Measurements from ENCODE around the gene PUS1.

DNA sequence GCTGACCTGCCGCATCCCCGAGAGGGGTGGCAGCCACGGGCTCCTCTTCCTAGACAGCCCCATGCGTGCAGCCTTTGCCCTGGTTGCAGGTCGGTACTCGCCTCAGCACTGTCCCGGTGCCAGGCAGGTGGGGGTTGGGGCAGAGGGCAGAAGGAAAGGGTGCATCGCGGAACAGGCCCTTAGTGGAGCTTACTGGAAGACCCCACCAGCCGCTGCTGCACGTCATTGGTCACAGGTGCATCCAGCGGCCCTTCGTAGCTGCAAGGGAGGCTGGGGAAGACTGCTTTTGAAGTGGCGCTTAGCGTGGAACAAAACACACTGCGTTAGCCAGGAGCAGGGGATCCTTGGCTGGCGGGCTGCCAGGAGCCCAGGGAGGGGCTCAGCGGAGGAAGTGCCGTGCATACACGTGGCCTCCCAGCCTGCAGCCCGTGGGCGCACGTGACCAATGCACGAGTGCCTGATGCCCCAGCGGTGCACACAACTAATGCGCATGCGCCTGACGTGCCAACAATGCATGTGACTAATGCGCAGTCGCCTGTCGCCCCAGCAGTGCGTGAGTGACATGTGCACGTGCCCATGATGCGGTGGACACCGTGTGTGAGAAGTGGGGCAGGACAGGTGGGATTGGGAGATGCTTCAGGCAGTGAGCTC lies 15.7 kb downstream of the PUS1 start:
- TF ChIP-seq, protein P1, sequence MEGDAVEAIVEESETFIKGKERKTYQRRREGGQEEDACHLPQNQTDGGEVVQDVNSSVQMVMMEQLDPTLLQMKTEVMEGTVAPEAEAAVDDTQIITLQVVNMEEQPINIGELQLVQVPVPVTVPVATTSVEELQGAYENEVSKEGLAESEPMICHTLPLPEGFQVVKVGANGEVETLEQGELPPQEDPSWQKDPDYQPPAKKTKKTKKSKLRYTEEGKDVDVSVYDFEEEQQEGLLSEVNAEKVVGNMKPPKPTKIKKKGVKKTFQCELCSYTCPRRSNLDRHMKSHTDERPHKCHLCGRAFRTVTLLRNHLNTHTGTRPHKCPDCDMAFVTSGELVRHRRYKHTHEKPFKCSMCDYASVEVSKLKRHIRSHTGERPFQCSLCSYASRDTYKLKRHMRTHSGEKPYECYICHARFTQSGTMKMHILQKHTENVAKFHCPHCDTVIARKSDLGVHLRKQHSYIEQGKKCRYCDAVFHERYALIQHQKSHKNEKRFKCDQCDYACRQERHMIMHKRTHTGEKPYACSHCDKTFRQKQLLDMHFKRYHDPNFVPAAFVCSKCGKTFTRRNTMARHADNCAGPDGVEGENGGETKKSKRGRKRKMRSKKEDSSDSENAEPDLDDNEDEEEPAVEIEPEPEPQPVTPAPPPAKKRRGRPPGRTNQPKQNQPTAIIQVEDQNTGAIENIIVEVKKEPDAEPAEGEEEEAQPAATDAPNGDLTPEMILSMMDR (IDR thresholded peaks at IDR 0.05): no peak
- no peak for TF ChIP-seq EZH2 (IDR thresholded peaks at IDR 0.05; ENCODE audit: borderline replicate concordance, insufficient read depth, low read depth, low read length, poor library complexity, severe bottlenecking)
